ENCODE measurements around the gene PAX2.

DNA sequence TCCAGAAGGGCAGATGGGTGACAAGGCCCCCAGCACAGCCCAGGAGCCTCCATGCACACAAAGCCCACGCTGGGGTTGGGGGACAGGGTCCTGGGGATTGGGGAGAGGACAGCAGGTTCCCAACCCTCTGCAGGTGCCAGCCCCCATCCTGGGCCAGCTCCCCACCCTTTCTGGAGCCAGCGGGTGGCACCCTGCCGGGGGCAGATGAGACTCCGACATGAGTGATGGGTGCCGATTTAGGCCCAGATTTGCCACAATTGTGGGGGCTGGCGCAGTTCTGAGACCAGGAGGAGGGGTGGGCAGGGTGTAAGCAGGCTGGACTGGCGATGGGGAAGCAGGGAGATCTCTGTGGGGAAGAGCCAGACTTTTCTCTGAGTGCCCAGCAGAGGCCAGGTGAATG, 118.1 kb downstream of the PAX2 start:
- TF ChIP-seq, protein P1, sequence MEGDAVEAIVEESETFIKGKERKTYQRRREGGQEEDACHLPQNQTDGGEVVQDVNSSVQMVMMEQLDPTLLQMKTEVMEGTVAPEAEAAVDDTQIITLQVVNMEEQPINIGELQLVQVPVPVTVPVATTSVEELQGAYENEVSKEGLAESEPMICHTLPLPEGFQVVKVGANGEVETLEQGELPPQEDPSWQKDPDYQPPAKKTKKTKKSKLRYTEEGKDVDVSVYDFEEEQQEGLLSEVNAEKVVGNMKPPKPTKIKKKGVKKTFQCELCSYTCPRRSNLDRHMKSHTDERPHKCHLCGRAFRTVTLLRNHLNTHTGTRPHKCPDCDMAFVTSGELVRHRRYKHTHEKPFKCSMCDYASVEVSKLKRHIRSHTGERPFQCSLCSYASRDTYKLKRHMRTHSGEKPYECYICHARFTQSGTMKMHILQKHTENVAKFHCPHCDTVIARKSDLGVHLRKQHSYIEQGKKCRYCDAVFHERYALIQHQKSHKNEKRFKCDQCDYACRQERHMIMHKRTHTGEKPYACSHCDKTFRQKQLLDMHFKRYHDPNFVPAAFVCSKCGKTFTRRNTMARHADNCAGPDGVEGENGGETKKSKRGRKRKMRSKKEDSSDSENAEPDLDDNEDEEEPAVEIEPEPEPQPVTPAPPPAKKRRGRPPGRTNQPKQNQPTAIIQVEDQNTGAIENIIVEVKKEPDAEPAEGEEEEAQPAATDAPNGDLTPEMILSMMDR (IDR thresholded peaks at IDR 0.05; ENCODE audit: insufficient read depth, low read length): no peak
- TF ChIP-seq POLR2AphosphoS5 (IDR thresholded peaks at IDR 0.05; ENCODE audit: low read depth): no peak
- TF ChIP-seq REST (IDR thresholded peaks at IDR 0.05; ENCODE audit: insufficient replicate concordance, low read depth): no peak
- TF ChIP-seq SPI1 (IDR thresholded peaks at IDR 0.05; ENCODE audit: borderline replicate concordance, low read depth): no peak
- no peak for TF ChIP-seq GABPA (IDR thresholded peaks at IDR 0.05; ENCODE audit: low read depth)
